ENCODE data around the gene ATP6V0B. TPM values are rescaled to one million over a fixed set of nuclear protein-coding genes. Genes with fewer than 3 reads are reported as not detected.

ATP6V0B gene
- total and polyA plus RNA-seq, 4 donors: 69.5 to 277 (median 129) TPM

DNA sequence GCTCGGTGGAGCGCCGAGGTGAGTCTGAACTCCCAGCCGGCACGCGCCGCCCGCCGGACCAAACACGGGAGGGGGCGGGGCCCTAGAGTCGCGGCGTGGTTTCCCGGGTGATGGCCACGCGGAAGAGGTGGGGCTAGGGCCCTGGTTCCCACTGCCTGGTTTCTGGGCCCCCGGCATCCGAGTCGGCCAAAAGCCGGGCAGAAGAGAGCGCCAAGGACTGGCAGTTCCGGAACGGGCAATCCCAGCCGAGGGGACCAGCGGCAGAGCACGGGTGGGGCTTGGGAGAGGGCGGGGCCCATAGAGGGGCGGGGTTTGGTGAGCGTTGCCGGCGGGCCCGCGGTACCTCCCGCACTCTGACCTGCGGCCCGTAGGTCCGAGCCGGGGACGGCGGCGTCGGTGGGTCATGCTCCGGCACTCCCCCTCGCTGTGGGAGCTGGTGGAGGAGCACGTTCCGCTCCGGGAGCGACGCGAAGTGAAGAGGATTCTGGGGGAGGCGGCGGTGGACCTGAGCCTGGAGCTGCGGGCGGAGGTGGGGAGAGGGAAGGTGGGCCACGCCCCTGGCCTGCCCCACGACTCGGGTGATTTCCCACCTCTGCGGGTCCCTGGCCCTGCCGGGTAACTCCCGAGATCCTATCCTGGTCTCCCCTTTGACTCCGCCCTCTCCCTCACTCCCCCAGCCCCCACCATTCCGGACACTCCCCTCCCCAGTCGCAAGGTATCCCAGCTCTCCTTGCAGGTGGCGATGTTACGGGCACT lies 16.9 kb downstream of the ATP6V0B start, which contains the start of gene CCDC24 (continued):
- TF ChIP-seq, protein P1, sequence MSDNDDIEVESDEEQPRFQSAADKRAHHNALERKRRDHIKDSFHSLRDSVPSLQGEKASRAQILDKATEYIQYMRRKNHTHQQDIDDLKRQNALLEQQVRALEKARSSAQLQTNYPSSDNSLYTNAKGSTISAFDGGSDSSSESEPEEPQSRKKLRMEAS (IDR thresholded peaks at IDR 0.05): no peak

DNA sequence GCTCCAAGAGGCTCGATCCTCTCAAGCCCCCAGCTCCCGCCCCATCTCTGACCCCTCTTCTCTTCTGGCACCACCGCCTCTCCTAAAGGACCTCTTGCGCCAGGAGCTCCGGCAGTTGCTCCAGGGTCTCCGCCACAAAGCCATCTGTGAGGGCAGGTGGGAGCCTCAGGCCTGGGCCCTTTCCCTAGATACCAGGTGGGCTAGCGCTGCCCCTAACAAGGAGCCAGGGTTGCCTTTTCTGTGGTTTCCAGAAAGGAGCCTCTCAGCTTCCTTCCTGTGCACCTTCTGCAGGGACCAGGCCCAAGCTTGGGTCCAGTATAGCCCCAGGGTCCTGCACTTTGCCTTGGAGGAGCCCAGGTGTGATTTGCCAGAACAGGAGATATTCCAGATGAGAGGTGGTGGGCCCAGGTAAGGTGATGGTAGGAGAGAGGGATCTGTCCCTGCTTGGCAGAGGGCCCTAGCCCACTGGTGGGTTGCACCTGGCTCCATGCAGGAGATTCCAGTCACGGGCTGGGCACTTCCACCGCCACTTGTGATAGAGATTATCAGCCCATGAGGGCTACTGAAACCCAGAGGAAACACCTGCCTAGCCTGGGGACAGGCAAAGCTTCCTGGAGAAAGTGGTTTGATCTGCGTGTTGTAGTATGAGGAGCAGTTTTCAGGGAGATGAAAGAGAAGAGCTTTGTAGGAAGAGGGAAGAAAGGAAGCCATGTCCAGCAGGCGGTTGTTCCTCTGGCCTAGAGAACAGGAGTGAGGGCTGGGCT lies 17.7 kb downstream of the ATP6V0B start:
- peak overlapping the region in 1 of 3 donors; percentile 56 for H3K4me3 ChIP-seq (ENCODE audit: low read depth in 1 of 3, low read length in 3 of 3)
- H3K9ac ChIP-seq (ENCODE audit: low read depth in 1 of 2, low read length in 2 of 2): no peak overlapping the region
- H3K9me3 ChIP-seq (ENCODE audit: control insufficient read depth in 4 of 4, low read length in 3 of 4): no peaks in the 10 kb centered on the region
- peaks cover 0 to 16% (median 7%) of the 10 kb centered on the region in 4 donors for H3K4me1 ChIP-seq (ENCODE audit: control insufficient read depth in 4 of 4, insufficient read depth in 4 of 4, low read length in 3 of 4)
- H3K36me3 ChIP-seq (ENCODE audit: control insufficient read depth in 4 of 4, insufficient read depth in 3 of 4, low read depth in 1 of 4, low read length in 3 of 4): no peaks in the 10 kb centered on the region
- 70% methylated on average over 11 of the region's 11 CpGs for WGBS
- no peak for TF ChIP-seq FOXA1 (IDR thresholded peaks at IDR 0.05)
- H3K27me3 ChIP-seq (ENCODE audit: control insufficient read depth in 4 of 4, insufficient read depth in 4 of 4, low read length in 3 of 4): no peaks in the 10 kb centered on the region
- no peak for DNase-seq (ENCODE audit: low spot score)
- no peak overlapping the region for H3K27ac ChIP-seq (ENCODE audit: low read depth in 1 of 2, low read length in 2 of 2)

DNA sequence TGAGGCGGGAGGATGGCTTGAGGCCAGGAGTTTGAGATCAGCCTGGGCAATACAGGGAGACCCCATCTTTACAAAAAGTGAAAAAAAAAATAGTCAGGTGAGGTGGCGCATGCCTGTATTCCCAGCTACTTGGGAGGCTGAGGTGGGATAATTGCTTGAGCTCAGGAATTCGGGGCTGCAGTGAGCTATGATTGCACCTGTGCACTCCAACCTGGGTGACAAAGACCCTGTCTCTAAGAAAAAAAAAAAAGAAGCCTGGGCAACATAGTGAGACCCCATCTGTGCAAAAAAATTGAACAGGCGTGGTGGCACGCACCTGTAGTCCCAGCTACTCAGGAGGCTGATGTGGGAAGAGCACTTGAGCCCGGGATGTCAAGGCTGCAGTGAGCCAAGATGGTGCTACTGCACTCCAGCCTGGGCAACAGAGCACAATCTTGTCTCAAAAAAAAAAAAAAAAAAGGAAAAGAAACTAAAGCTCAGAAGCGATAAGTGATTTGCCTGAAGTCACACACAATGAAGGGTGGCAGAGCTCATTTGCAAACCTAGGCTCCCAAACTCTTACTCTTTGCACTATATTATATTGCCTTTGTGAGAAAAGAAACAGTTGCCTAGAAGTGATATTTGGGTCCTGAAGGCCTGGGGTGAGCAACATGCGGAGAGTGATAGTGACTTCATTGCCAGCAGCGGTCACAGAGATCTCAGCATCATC lies 18.6 kb downstream of the ATP6V0B start:
- H3K27ac ChIP-seq (ENCODE audit: low read depth in 1 of 2, low read length in 2 of 2): no peak overlapping the region
- H3K27me3 ChIP-seq (ENCODE audit: control insufficient read depth in 4 of 4, insufficient read depth in 4 of 4, low read length in 3 of 4): no peaks in the 10 kb centered on the region
- H3K9me3 ChIP-seq (ENCODE audit: control insufficient read depth in 4 of 4, low read length in 3 of 4): no peaks in the 10 kb centered on the region
- no peaks in the 10 kb centered on the region for H3K36me3 ChIP-seq (ENCODE audit: control insufficient read depth in 4 of 4, insufficient read depth in 3 of 4, low read depth in 1 of 4, low read length in 3 of 4)
- TF ChIP-seq, protein P2, sequence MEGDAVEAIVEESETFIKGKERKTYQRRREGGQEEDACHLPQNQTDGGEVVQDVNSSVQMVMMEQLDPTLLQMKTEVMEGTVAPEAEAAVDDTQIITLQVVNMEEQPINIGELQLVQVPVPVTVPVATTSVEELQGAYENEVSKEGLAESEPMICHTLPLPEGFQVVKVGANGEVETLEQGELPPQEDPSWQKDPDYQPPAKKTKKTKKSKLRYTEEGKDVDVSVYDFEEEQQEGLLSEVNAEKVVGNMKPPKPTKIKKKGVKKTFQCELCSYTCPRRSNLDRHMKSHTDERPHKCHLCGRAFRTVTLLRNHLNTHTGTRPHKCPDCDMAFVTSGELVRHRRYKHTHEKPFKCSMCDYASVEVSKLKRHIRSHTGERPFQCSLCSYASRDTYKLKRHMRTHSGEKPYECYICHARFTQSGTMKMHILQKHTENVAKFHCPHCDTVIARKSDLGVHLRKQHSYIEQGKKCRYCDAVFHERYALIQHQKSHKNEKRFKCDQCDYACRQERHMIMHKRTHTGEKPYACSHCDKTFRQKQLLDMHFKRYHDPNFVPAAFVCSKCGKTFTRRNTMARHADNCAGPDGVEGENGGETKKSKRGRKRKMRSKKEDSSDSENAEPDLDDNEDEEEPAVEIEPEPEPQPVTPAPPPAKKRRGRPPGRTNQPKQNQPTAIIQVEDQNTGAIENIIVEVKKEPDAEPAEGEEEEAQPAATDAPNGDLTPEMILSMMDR (IDR thresholded peaks at IDR 0.05; ENCODE audit: low read depth, low read length, missing input control): no peak
- TF ChIP-seq, protein P3, sequence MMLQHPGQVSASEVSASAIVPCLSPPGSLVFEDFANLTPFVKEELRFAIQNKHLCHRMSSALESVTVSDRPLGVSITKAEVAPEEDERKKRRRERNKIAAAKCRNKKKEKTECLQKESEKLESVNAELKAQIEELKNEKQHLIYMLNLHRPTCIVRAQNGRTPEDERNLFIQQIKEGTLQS (IDR thresholded peaks at IDR 0.05): no peak
- no peak for TF ChIP-seq RXRA (IDR thresholded peaks at IDR 0.05)
- TF ChIP-seq SP1 (IDR thresholded peaks at IDR 0.05): no peak
- TF ChIP-seq EGR1 (IDR thresholded peaks at IDR 0.05; ENCODE audit: low read depth in 2 of 2): no peak
- TF ChIP-seq, protein P4, sequence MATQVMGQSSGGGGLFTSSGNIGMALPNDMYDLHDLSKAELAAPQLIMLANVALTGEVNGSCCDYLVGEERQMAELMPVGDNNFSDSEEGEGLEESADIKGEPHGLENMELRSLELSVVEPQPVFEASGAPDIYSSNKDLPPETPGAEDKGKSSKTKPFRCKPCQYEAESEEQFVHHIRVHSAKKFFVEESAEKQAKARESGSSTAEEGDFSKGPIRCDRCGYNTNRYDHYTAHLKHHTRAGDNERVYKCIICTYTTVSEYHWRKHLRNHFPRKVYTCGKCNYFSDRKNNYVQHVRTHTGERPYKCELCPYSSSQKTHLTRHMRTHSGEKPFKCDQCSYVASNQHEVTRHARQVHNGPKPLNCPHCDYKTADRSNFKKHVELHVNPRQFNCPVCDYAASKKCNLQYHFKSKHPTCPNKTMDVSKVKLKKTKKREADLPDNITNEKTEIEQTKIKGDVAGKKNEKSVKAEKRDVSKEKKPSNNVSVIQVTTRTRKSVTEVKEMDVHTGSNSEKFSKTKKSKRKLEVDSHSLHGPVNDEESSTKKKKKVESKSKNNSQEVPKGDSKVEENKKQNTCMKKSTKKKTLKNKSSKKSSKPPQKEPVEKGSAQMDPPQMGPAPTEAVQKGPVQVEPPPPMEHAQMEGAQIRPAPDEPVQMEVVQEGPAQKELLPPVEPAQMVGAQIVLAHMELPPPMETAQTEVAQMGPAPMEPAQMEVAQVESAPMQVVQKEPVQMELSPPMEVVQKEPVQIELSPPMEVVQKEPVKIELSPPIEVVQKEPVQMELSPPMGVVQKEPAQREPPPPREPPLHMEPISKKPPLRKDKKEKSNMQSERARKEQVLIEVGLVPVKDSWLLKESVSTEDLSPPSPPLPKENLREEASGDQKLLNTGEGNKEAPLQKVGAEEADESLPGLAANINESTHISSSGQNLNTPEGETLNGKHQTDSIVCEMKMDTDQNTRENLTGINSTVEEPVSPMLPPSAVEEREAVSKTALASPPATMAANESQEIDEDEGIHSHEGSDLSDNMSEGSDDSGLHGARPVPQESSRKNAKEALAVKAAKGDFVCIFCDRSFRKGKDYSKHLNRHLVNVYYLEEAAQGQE (IDR thresholded peaks at IDR 0.05): no peak
- no peak for TF ChIP-seq JUND (IDR thresholded peaks at IDR 0.05)
- no peak for TF ChIP-seq FOXA2 (IDR thresholded peaks at IDR 0.05)
- TF ChIP-seq, protein P1 (IDR thresholded peaks at IDR 0.05): no peak
- no peak for TF ChIP-seq FOXA1 (IDR thresholded peaks at IDR 0.05)
- no peak for TF ChIP-seq NR2F2 (IDR thresholded peaks at IDR 0.05)
- no peak for TF ChIP-seq HNF4G (IDR thresholded peaks at IDR 0.05)
- TF ChIP-seq, protein P5, sequence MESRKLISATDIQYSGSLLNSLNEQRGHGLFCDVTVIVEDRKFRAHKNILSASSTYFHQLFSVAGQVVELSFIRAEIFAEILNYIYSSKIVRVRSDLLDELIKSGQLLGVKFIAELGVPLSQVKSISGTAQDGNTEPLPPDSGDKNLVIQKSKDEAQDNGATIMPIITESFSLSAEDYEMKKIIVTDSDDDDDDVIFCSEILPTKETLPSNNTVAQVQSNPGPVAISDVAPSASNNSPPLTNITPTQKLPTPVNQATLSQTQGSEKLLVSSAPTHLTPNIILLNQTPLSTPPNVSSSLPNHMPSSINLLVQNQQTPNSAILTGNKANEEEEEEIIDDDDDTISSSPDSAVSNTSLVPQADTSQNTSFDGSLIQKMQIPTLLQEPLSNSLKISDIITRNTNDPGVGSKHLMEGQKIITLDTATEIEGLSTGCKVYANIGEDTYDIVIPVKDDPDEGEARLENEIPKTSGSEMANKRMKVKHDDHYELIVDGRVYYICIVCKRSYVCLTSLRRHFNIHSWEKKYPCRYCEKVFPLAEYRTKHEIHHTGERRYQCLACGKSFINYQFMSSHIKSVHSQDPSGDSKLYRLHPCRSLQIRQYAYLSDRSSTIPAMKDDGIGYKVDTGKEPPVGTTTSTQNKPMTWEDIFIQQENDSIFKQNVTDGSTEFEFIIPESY (IDR thresholded peaks at IDR 0.05): no peak
- TF ChIP-seq RAD21 (IDR thresholded peaks at IDR 0.05): no peak
- DNase-seq (ENCODE audit: low spot score): no peak
- WGBS: 95% methylated on average over 9 of the region's 9 CpGs
- H3K4me3 ChIP-seq (ENCODE audit: low read depth in 1 of 3, low read length in 3 of 3): no peak overlapping the region
- peaks cover 0 to 16% (median 7%) of the 10 kb centered on the region in 4 donors for H3K4me1 ChIP-seq (ENCODE audit: control insufficient read depth in 4 of 4, insufficient read depth in 4 of 4, low read length in 3 of 4)
- H3K9ac ChIP-seq (ENCODE audit: low read depth in 1 of 2, low read length in 2 of 2): no peak overlapping the region

Data from liver (tissue), 9 donors.